ENCODE measurements around the gene KCNT2.

KCNT2 gene

GRCh38 chr1:196387766-196388165, 220.5 kb downstream of the KCNT2 start:
- no peak for DNase-seq

DNA sequence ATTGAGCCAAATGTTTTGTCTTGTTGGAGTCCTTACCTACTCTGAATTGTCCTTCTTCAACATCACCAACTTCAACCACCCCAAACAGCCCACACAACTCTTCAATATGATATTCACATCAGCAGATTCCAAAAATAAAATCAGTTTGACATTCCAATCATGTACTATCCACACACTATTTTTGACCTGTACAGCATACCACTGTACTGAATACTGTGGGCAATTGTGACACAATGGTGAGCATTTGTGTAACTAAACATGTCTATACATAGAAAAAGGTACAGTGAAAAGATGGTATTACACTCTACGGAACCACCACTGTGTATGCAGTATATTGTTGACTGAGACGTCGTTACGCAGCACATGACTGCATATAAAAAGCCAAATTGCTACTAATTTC, 223.1 kb downstream of the KCNT2 start:
- DNase-seq, result no peak

DNA sequence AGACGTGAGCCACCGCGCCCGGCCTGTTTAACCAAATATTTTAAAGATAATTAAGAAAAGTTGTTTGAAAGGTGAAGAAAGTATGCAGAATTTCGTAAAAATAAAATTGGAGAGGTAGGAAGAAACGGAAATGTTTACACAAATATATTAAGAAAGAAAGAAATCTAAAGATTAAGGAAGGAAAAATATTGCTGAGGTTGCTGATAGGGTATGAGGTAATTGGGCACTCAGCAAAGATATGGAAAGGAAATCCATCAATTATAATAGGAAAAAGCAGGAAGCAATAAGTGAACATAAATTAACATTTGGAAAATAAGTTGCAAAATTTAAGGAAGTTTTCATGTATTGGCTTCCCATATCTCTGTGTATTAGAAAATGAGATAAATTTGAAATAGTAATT, 225.9 kb downstream of the KCNT2 start:
- DNase-seq, result no peak

GRCh38 chr1:196381544-196381943, 226.7 kb downstream of the KCNT2 start:
- no peak for DNase-seq

DNA sequence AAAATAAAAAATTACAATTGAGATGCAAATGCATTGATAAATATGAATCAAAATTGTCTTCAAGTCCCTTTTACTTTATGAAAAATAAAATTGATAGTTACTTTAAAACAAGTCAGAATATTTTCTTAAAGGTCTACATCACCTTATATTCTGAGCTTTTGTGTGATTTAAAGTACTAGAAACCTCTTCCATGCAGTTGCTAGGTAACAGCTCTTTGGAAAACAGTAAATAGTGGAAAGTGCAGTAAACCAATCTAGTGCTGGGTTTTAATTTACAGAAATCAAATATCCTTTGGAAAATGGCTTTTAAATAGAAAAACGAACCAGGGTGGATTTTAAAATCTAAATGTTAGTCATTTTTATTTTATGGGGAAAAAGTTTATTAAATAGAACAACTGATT, 227.9 kb downstream of the KCNT2 start:
- DNase-seq, result no peak

DNA sequence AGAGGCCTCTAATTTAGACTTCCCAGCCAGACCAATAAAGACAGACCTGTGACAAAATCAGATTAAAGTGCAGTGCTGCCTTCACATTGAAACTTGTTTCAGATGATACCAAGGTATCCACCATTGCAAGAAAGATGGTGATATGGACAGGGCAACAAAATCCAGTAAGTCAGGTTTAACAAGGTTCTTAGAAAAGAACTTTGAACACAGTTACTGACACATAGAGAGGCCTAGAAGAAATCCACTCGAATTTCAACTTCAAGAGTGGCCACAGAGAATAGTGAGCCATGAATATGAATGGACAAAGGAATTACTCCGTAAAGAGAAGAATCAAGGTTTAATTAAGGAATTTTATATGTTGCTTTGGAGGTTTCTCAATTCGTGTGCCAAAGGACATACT, 230.4 kb downstream of the KCNT2 start:
- DNase-seq, result no peak

DNA sequence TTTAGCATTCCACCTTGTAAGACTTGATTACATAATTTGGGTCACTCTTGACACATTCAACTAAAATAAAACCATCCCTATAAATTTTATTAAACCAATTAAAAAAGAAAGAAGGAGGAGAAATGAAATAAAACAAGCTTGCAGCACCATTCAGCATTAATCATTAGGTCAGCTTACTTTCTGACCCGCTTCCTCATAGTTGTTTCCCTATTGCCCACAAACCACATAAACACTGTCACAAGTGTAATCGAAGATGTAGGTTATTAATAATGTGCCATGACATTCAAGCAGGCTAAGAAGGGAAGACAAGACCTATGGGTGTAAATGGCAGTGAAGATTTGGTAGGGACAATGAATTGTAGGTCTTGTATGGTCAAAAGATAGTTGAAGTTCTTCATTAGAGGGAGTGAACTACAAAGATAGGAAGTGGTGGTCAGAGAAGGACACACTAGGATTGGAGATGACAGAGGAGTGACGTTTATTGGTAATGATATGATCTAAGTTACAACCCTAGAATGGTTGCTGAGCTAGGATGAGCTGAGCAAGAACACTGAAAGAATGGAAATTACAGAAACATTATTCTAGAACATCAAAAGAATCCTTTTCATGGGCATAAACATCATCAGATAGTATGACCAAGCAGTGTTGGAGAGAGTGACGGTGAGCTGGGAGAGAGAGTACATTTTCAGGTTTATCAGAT, 231.5 kb downstream of the KCNT2 start:
- DNase-seq, result no peak

- no peak for DNase-seq
Observed at GRCh38 chr1:196373798-196374197, 234.4 kb downstream of the KCNT2 start.

GRCh38 chr1:196372896-196373536, 235.2 kb downstream of the KCNT2 start:
- DNase-seq, result no peak

DNA sequence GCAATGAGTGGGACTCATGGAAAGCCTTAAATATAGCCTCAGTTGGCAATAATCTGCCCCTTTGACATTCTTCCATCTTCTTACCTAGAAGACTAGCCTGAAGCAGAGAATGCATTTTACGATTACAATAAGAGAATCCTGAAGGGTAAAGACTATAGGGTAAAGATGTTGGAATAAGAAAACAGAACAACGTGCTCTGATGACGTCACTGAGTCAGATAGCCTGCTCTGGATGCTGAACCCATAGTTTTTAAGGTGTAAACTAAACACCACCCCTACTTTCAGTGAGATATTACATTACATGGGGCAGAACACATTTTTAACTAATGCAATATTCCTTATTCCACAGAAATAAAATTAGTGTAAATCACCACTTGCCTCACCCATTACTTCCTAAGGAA, 240.4 kb downstream of the KCNT2 start:
- DNase-seq, result no peak

- DNase-seq, result no peak
Observed at GRCh38 chr1:196366817-196367495, 241.3 kb downstream of the KCNT2 start.

- no peak for DNase-seq
Observed at GRCh38 chr1:196361112-196361714, 247.0 kb downstream of the KCNT2 start.

GRCh38 chr1:196357913-196358312, 250.3 kb downstream of the KCNT2 start:
- no peak for DNase-seq

DNA sequence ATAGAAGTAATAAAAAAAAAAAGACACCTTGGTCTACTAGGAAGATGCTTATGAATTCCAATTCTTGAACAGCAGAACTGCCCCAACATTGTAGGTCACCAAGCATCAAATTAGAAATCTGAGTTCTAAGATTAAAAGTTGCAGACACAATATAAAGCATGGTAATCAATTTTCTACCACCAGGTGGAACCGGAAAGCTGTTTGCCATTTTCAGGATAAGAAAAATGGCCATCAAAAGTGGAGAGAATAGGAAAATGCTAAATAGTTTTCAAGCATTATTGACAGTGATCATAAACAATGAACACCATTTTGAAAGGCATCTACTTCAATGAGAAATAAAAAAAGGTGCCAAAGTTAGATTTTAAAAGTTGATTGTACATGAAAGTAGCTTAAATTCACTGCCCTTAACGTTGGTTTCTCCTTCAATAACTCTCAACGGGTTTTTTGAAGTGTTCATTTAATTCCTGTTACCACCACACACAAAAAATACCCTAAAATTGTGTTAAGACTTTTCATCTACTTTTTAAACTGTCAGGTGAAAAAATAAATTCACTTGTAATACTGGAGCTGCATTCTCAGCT, 252.9 kb downstream of the KCNT2 start:
- DNase-seq, result no peak

DNA sequence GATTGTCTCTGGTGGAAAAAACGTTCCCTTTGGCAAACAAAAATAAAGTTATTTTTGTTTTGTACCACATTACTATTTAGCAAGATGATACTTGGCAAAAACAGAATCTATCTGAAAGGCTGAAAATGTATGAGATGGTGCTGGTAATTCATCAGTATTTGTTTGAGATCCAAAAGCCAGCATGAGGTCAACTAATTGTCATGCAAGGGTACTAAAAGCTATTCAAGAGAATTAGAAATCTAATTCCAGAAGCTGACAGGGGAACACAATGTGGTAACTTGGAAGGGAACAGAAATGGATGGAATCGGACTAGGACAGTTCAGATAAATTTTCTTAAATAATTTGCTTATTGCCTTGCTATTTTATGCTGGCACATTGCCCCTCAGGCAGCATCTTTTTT, 263.8 kb downstream of the KCNT2 start:
- no peak for DNase-seq

- DNase-seq, result no peak
Observed at GRCh38 chr1:196324345-196324744, 283.9 kb downstream of the KCNT2 start.

GRCh38 chr1:196323869-196324268, 284.4 kb downstream of the KCNT2 start:
- no peak for DNase-seq

- no peak for DNase-seq
Observed at GRCh38 chr1:196319301-196319700, 288.9 kb downstream of the KCNT2 start.

- DNase-seq, result no peak
Observed at GRCh38 chr1:196317535-196318522, 290.4 kb downstream of the KCNT2 start.

DNA sequence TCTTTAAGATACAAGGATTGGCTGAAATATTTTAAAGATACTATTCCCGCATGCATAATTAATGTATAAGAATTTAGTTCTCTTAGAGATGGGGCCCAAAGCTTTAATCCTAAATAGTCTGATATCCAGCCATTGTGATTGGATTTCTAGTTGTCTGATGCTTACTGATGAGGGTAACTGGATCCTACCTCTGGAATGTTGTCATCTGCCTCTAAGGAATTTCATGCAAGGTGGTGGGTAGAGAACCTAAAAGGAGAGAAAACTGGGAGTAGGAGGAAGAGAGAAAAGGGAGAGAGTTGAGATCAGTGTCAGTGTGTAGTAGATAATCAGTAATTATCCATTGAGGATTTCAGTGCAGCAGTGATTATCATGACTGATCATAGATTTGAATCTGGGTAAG, 295.5 kb downstream of the KCNT2 start:
- DNase-seq, result no peak

- DNase-seq, result no peak
Observed at GRCh38 chr1:196309386-196309785, 298.9 kb downstream of the KCNT2 start.

GRCh38 chr1:196308176-196308575, 300.1 kb downstream of the KCNT2 start:
- DNase-seq, result no peak

All from DMS79 (cell line).